ENCODE results near the gene LRRC27. TPM values are rescaled to one million over a fixed set of nuclear protein-coding genes. Genes with fewer than 3 reads are reported as not detected.

LRRC27 gene
- total RNA-seq, 6 donors from 2014 or later: 7.4 to 110 (median 15.1) TPM

DNA sequence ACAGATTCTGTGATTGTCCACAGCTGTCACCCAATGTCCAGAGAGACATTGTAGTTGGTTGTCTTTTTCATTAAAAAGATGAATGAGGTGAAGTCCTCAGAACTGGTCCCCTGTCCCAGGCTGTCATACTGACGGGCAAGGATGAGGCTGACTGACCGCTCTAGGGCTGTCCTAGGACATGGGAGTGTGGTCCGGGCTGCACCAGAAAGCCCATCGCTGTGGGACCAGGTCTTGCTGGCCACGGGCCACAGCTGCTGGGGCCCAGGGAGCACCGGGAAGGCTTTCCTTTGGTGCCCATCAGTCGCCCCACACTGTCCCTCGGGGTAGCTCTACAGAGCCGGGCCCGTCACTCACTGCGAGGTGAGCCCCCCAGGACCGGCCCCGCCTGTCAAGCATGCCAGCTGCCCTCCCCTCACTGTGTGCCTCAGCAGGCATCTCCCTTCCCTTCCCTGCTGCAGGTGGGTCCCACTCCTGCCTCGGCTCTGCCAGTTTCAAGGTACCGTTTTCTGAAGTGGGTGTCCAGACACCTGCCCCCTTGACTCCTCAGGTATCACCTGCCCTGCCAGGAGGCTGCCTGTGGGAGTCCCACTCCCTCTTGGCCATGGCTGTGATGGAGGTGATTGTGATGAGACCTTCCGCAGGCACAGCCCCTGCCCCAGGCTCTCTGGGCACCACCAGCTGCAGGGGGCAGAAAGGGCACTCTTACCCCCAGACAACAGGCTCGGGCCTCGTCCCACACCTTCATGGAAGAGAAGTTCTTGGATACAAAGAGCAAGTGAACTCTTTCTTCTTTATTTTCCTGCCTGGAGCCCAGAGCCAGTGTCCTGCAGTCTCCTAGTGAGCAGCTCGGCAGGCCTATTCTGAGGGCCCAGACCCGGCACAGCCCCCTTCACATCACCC is 21.7 kb downstream of the LRRC27 start:
- ATAC-seq (ENCODE audit: low FRiP score in 2 of 2) (peak in 1 of 2 donors; percentile 7), DNase-seq (peak in 1 of 2 donors; percentile 17)
- 80 to 94% methylated on average over 6 to 19 of the region's 20 CpGs for WGBS, 2 donors
- no peak for TF ChIP-seq POLR2AphosphoS5 (IDR thresholded peaks at IDR 0.05)
- TF ChIP-seq POLR2A (IDR thresholded peaks at IDR 0.05): no peak
- TF ChIP-seq EP300 (IDR thresholded peaks at IDR 0.05): no peak
- TF ChIP-seq, protein P1, sequence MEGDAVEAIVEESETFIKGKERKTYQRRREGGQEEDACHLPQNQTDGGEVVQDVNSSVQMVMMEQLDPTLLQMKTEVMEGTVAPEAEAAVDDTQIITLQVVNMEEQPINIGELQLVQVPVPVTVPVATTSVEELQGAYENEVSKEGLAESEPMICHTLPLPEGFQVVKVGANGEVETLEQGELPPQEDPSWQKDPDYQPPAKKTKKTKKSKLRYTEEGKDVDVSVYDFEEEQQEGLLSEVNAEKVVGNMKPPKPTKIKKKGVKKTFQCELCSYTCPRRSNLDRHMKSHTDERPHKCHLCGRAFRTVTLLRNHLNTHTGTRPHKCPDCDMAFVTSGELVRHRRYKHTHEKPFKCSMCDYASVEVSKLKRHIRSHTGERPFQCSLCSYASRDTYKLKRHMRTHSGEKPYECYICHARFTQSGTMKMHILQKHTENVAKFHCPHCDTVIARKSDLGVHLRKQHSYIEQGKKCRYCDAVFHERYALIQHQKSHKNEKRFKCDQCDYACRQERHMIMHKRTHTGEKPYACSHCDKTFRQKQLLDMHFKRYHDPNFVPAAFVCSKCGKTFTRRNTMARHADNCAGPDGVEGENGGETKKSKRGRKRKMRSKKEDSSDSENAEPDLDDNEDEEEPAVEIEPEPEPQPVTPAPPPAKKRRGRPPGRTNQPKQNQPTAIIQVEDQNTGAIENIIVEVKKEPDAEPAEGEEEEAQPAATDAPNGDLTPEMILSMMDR (IDR thresholded peaks at IDR 0.05): no peak
- no peaks in the 10 kb centered on the region for H3K9me3 ChIP-seq
- H3K36me3 ChIP-seq: peaks cover 0 to 33% (median 8%) of the 10 kb centered on the region in 4 donors
- H3K4me3 ChIP-seq: no peak overlapping the region
- no peak overlapping the region for H3K27ac ChIP-seq
- H3K27me3 ChIP-seq: no peaks in the 10 kb centered on the region
- H3K4me1 ChIP-seq: no peaks in the 10 kb centered on the region

- TF ChIP-seq POLR2A (IDR thresholded peaks at IDR 0.05) (no peak), POLR2AphosphoS5 (IDR thresholded peaks at IDR 0.05) (no peak), EP300 (IDR thresholded peaks at IDR 0.05) (no peak)
- TF ChIP-seq, protein P1 (IDR thresholded peaks at IDR 0.05): no peak
- ATAC-seq (ENCODE audit: low FRiP score in 2 of 2): no peak
- peak in 1 of 2 donors; percentile 19 for DNase-seq
- Histone ChIP-seq H3K27ac (no peak overlapping the region), H3K4me3 (no peak overlapping the region), H3K9me3 (no peaks in the 10 kb centered on the region), H3K4me1 (no peaks in the 10 kb centered on the region), H3K36me3 (peaks cover 0 to 30% (median 7%) of the 10 kb centered on the region in 4 donors), H3K27me3 (no peaks in the 10 kb centered on the region)
- WGBS, 2 donors: 93 to 94% methylated on average over 30 to 32 of the region's 32 CpGs
Observed at GRCh38 chr10:132354356-132355094, 22.5 kb downstream of the LRRC27 start.

DNA sequence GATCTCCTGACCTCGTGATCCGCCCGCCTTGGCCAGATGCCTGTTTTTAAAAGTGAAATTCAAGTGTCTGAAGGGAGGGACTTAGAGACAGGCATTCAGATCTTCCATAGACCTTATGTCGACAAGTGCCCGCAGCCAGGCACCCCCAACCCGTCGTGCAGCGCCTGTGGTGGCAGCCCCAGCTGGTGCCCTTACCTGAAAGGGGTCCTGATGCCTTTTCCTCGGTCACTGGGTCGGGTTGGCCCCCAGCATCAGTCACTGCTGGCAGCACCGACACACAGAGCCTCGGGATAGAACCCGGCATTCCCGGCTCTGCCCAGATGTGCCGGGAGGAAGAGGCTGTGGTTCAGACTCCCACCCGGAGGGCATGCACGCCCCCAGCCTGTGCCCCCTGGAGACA is 23.3 kb downstream of the LRRC27 start:
- Histone ChIP-seq H3K9me3 (no peaks in the 10 kb centered on the region), H3K4me3 (no peak overlapping the region), H3K36me3 (peaks cover 0 to 25% (median 6%) of the 10 kb centered on the region in 4 donors), H3K4me1 (no peaks in the 10 kb centered on the region), H3K27me3 (no peaks in the 10 kb centered on the region), H3K27ac (no peak overlapping the region)
- TF ChIP-seq POLR2AphosphoS5 (IDR thresholded peaks at IDR 0.05) (no peak), EP300 (IDR thresholded peaks at IDR 0.05) (no peak), POLR2A (IDR thresholded peaks at IDR 0.05) (no peak)
- TF ChIP-seq, protein P1 (IDR thresholded peaks at IDR 0.05): no peak
- ATAC-seq (ENCODE audit: low FRiP score in 2 of 2) (no peak), DNase-seq (no peak)
- 94 to 97% methylated on average over 10 to 17 of the region's 17 CpGs for WGBS, 2 donors

DNA sequence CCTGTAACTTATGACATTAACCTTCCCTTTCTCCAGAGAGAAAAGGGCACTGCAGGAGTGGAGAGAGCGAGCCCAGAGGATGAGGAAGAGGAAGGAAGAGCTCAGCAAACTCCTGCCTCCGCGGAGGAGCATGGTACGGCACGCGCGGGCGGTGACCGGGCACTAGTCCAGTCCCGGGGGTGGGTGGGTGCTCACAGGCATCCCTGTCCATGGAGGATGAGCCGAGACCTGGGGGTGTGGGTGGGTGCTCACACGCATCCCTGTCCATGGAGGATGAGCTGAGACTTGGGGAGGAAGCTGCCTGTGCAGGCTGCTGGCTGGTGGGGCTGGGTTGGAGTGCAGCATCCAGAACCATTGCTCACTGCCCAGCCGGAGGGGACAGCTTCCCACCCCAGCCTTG is 23.8 kb downstream of the LRRC27 start:
- peaks cover 0 to 20% (median 6%) of the 10 kb centered on the region in 4 donors for H3K36me3 ChIP-seq
- DNase-seq (peak in 1 of 2 donors; percentile 16), ATAC-seq (ENCODE audit: low FRiP score in 2 of 2) (no peak)
- WGBS, 2 donors: 83 to 97% methylated on average over 10 to 13 of the region's 13 CpGs
- H3K27me3 ChIP-seq: no peaks in the 10 kb centered on the region
- no peak overlapping the region for H3K27ac ChIP-seq
- no peak overlapping the region for H3K4me3 ChIP-seq
- TF ChIP-seq, protein P1 (IDR thresholded peaks at IDR 0.05): no peak
- TF ChIP-seq POLR2AphosphoS5 (IDR thresholded peaks at IDR 0.05) (no peak), POLR2A (IDR thresholded peaks at IDR 0.05) (no peak), EP300 (IDR thresholded peaks at IDR 0.05) (no peak)
- H3K4me1 ChIP-seq: no peaks in the 10 kb centered on the region
- no peaks in the 10 kb centered on the region for H3K9me3 ChIP-seq
